Hepatocyte (in vitro differentiated cells): ENCODE results near the gene APAF1.

Experiments used
- CTCF ChIP-seq: fragments of 200-600 bp; sonication (generic); IDR thresholded peaks from 2 replicates; pipeline ENCODE4 v1.5.1; 2016; ENCODE audit warnings: antibody characterized with exemption, mild to moderate bottlenecking; ENCODE audit not compliant: poor library complexity
- EZH2 ChIP-seq: fragments of 200-600 bp; sonication (generic); IDR thresholded peaks from 2 replicates; pipeline ENCODE4 v1.6.1; 2016; ENCODE audit warnings: antibody characterized with exemption, mild to moderate bottlenecking, borderline replicate concordance
- EZH2phosphoT487 ChIP-seq: fragments of 200-600 bp; sonication (generic); IDR thresholded peaks from one replicate; pipeline ENCODE4 v1.6.1; 2018; ENCODE audit warnings: antibody characterized with exemption, mild to moderate bottlenecking, low read depth, moderate library complexity; ENCODE audit not compliant: unreplicated experiment, severe bottlenecking

- TF ChIP-seq CTCF (no peak), EZH2 (no peak), EZH2phosphoT487 (no peak)
These were observed 41.5 kb downstream of the APAF1 start for GRCh38 chr12:98686603-98687002.
